LNCaP clone FGC (cell line): ENCODE data around the gene TIFAB.

Source experiments
- DNase-seq: peaks from one replicate; pipeline ENCODE4 v3.0.0-alpha.2; 2011; ENCODE audit warnings: low read depth
- H3K4me3 ChIP-seq: 2 replicates; pipeline ENCODE4 v1.5.1; 2011; ENCODE audit warnings: mild to moderate bottlenecking, low read depth, low read length, control low read depth
- TF ChIP-seq, protein P1 (sequence below): IDR thresholded peaks from 2 replicates; pipeline ENCODE4 v1.5.1; 2012; ENCODE audit warnings: mild to moderate bottlenecking; ENCODE audit not compliant: control insufficient read depth, insufficient read depth; ENCODE audit errors: extremely low read depth

TIFAB gene

DNA sequence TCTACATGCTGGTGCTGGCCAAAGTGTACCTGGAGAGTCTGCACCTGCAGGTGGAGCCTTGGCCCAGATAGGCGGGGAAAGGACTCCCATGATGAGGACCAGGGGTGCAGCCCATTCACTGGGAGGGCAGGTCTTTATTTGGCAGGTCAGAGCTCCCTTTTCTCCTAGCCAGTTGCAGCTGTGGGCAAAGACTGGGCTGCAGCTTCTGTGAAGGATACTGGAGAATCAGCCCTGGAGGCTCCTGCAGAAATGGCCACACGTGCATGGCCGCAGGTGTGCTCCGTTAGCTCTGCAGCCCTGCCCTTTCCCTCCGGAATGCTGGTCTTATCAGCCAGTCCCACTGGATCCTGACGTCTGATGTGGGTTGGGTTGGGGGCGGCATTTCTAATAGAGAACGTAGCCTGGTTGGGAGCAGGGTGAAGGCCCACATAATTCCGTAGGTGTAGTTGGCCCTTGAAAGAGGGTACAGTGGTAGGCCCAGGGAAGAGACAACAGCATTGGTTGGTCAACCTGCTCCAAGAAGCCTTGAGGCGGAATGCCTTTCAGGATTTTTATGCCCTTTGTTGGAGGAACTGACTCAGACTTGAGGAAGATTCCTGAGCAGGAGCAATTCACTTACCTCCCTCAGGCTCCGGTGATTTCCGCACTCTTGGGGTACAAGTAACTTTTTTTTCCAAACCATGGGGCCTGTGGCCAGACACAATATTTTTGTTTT lies 22.0 kb upstream of the TIFAB start:
- no peak for DNase-seq
- H3K4me3 ChIP-seq, result no peak overlapping the region
- TF ChIP-seq, protein P1, sequence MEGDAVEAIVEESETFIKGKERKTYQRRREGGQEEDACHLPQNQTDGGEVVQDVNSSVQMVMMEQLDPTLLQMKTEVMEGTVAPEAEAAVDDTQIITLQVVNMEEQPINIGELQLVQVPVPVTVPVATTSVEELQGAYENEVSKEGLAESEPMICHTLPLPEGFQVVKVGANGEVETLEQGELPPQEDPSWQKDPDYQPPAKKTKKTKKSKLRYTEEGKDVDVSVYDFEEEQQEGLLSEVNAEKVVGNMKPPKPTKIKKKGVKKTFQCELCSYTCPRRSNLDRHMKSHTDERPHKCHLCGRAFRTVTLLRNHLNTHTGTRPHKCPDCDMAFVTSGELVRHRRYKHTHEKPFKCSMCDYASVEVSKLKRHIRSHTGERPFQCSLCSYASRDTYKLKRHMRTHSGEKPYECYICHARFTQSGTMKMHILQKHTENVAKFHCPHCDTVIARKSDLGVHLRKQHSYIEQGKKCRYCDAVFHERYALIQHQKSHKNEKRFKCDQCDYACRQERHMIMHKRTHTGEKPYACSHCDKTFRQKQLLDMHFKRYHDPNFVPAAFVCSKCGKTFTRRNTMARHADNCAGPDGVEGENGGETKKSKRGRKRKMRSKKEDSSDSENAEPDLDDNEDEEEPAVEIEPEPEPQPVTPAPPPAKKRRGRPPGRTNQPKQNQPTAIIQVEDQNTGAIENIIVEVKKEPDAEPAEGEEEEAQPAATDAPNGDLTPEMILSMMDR, result no peak

DNA sequence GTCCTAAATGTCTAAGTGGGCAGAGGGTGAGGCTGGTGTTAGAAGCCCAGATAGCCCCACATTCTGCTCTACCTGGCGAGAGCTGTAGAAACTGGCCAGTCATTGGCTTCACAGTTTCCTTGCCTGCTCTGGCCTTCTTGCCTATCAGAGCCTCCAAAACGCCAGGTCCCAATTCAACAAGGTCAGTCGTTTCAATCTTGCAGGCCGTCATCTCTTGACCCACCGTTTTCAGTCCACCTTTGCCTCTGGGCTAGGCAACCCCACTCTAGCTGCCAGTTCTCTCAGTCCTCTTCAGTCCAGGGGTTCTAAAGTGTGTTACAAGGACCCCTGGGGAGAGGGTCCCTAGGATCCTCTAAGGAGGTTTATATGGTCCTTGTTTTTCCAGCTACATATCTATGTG lies 20.0 kb upstream of the TIFAB start:
- no peak overlapping the region for H3K4me3 ChIP-seq
- TF ChIP-seq, protein P1, result no peak
- no peak for DNase-seq

DNA sequence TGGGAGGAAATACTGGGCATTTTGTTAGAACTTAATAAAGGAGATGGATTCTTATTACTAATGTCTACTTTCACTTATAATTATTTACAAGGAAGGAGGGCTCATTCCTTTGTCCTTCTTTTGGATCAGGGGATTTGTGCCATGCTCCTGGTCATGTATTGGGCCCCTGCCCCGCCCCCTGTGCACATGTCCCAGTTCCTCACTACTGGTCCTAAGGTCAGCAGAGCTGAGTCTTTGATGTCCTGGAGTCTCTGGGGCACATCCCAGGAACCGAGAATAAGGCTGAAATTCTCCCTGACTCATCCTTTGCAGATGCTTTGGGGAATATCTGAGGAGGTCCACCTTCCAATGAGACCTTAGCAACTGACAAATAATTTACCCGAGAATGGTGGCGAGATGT lies 19.6 kb upstream of the TIFAB start:
- TF ChIP-seq, protein P1, result no peak

DNA sequence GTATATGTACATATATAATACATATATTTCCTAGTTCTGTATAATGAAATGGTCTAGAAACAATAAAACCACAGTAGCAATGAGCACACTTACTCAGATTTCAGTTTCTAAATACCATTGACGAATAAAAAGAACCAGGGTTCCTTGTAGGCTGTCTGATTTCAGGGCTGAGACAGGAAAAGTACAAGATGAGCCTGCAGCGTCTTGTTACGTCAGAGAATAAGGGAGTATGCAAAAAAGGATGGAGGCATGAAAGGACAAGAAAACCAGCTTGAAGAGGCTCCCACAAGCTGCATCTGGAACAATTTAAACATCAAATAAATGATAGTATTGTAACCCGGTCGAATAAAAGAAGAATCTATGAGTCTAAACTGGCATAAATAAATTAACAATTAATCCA lies 17.8 kb upstream of the TIFAB start:
- no peak overlapping the region for H3K4me3 ChIP-seq
- TF ChIP-seq, protein P1, result no peak
- no peak for DNase-seq

More for the DNA sequence above, 19.6 kb upstream of the TIFAB start:
- DNase-seq, result no peak
- no peak overlapping the region for H3K4me3 ChIP-seq

DNA sequence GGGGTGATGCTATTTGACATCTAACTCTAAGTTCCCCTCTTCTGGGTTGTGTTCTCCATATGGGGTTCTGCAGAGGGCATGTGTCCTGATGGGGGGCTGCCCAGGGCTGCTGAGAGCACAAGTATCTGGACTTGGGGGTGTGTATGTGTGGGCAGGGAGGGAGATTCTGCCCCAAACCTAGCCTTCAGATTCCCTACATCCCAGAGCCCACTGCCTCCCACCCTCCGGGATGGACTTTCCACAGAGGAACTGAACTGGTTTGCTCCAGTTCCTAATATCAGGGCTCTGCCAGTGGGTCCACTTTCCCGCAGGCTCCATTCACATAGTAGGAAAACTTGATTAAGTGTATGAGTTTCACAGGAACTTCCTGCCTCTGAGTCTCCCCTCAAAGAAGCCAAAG lies 16.4 kb upstream of the TIFAB start:
- H3K4me3 ChIP-seq, result no peak overlapping the region
- TF ChIP-seq, protein P1, result no peak
- DNase-seq, result no peak

DNA sequence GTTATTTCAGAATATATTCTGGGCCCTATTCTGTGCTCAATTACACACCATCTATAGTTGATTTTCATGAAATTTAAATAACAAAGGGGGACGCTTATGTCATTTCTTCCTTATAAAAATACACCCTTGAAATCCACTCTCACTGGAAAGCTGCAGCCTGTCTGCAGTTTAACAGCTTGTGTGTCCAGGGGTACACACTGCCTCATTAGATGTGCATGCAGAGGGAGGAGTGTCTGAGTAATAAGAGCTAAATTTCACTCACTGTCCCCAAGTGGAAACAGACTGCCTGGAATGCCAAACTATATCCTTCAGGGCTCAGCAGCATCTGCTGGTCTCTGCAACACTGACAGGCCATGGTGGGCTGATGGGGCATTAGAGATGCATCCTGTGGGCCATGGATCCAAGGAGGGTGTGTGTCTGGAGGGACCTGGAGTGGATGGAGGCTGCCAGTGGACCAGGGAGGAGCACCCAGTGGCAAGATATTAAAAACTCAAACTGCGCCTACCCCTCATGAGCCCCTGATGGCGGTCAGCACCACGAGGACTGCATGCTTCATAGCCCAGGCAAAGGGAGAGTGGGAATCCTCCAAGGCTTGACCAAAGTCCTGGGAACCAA lies 15.8 kb upstream of the TIFAB start:
- H3K4me3 ChIP-seq, result no peak overlapping the region
- TF ChIP-seq, protein P1, result no peak
- no peak for DNase-seq
